ENCODE data around the gene MRPL21.

Gene MRPL21

GRCh38 chr11:68941324-68942094 is 37.9 kb upstream of the MRPL21 start:
- no peak overlapping the region for H3K27ac ChIP-seq (ENCODE audit: low read depth, low read length)
- no peaks in the 10 kb centered on the region for H3K4me1 ChIP-seq (ENCODE audit: control insufficient read depth, low read length)
- H3K9me2 ChIP-seq (replicated peaks; ENCODE audit: control insufficient read depth, low read length): no peaks in the 10 kb centered on the region
- peaks cover 16% of the 10 kb centered on the region for H3K36me3 ChIP-seq (ENCODE audit: control insufficient read depth, low read length)
- H3K27me3 ChIP-seq (ENCODE audit: control insufficient read depth, low read length): no peaks in the 10 kb centered on the region
- H3K79me2 ChIP-seq (ENCODE audit: control insufficient read depth, low read length): no peaks in the 10 kb centered on the region
- no peaks in the 10 kb centered on the region for H4K20me1 ChIP-seq (ENCODE audit: control insufficient read depth, insufficient read depth, low read depth, low read length)
- H3K9me3 ChIP-seq (ENCODE audit: control insufficient read depth, insufficient read depth, low read length): no peaks in the 10 kb centered on the region
- H3F3A ChIP-seq (ENCODE audit: control insufficient read depth, insufficient read depth): no peaks in the 10 kb centered on the region
- H3K4me3 ChIP-seq (ENCODE audit: low read length): no peak overlapping the region
- no peak for TF ChIP-seq EZH2phosphoT487 (IDR thresholded peaks at IDR 0.05; ENCODE audit: borderline replicate concordance, low read length)
- TF ChIP-seq, protein P1, sequence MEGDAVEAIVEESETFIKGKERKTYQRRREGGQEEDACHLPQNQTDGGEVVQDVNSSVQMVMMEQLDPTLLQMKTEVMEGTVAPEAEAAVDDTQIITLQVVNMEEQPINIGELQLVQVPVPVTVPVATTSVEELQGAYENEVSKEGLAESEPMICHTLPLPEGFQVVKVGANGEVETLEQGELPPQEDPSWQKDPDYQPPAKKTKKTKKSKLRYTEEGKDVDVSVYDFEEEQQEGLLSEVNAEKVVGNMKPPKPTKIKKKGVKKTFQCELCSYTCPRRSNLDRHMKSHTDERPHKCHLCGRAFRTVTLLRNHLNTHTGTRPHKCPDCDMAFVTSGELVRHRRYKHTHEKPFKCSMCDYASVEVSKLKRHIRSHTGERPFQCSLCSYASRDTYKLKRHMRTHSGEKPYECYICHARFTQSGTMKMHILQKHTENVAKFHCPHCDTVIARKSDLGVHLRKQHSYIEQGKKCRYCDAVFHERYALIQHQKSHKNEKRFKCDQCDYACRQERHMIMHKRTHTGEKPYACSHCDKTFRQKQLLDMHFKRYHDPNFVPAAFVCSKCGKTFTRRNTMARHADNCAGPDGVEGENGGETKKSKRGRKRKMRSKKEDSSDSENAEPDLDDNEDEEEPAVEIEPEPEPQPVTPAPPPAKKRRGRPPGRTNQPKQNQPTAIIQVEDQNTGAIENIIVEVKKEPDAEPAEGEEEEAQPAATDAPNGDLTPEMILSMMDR (IDR thresholded peaks at IDR 0.05; ENCODE audit: low read depth, low read length, poor library complexity, severe bottlenecking): no peak
- no peak overlapping the region for H3K4me2 ChIP-seq (ENCODE audit: low read length)

- Histone ChIP-seq H3K4me3 (ENCODE audit: low read length) (no peak overlapping the region), H3K27me3 (ENCODE audit: control insufficient read depth, low read length) (no peaks in the 10 kb centered on the region), H3K36me3 (ENCODE audit: control insufficient read depth, low read length) (peaks cover 20% of the 10 kb centered on the region), H3F3A (ENCODE audit: control insufficient read depth, insufficient read depth) (no peaks in the 10 kb centered on the region), H3K9me3 (ENCODE audit: control insufficient read depth, insufficient read depth, low read length) (no peaks in the 10 kb centered on the region), H4K20me1 (ENCODE audit: control insufficient read depth, insufficient read depth, low read depth, low read length) (no peaks in the 10 kb centered on the region), H3K4me2 (ENCODE audit: low read length) (no peak overlapping the region), H3K4me1 (ENCODE audit: control insufficient read depth, low read length) (no peaks in the 10 kb centered on the region), H3K79me2 (ENCODE audit: control insufficient read depth, low read length) (no peaks in the 10 kb centered on the region), H3K9me2 (replicated peaks; ENCODE audit: control insufficient read depth, low read length) (no peaks in the 10 kb centered on the region), H3K27ac (ENCODE audit: low read depth, low read length) (no peak overlapping the region)
- TF ChIP-seq EZH2phosphoT487 (IDR thresholded peaks at IDR 0.05; ENCODE audit: borderline replicate concordance, low read length): no peak
- TF ChIP-seq, protein P1 (IDR thresholded peaks at IDR 0.05; ENCODE audit: low read depth, low read length, poor library complexity, severe bottlenecking): no peak
Measured at GRCh38 chr11:68940651-68941323, 37.2 kb upstream of the MRPL21 start.

DNA sequence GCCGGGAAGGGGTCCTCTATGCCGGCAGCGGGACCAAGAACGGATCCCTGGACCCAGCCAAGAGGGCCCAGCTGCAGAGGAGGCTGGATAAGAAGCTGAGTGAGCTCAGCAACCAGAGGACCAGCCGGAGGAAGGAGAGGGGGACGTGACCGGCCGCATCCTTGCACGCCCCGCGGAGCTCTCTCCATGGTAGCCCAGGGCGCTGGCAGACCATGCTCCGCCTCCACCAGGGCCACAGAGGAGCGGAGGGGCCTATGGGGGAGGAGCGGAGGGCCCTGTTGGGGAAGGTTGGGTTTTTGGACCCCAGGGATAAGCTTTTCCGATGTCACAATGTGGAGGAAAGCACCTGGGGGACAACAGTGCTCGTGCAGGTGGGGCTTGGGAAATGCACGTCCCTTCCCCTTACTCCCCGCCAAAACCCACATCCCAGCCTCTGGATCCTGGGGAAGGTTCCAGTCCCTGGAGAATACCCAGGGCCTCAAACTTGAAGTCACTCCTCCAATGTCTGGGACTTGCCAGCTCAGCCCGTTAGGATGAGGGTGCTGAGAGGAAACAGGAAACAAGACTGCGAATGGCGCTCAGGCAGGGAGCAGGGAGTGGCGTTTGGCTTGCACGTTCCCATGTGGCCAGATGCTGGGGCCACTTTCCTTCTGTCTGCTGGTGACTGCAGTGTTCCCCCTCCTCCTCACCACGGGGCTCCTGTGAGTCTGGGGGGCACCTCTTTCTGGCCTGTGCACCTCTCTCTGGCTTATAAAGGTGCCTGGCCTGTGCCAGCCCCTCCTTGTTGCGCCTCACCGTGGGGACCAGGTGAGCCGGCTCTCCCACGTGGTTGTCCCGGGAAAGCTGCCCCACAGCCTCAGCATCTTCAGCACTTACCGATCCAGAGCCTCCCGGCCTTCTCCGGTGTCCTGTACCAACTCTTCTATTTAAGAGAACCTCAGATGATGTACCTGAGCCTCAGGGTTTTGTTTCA is 36.2 kb upstream of the MRPL21 start:
- Histone ChIP-seq H3K9me3 (ENCODE audit: control insufficient read depth, insufficient read depth, low read length) (no peaks in the 10 kb centered on the region), H3K4me2 (ENCODE audit: low read length) (no peak overlapping the region), H3K27ac (ENCODE audit: low read depth, low read length) (no peak overlapping the region), H3K4me3 (ENCODE audit: low read length) (no peak overlapping the region), H3K79me2 (ENCODE audit: control insufficient read depth, low read length) (no peaks in the 10 kb centered on the region), H3K27me3 (ENCODE audit: control insufficient read depth, low read length) (no peaks in the 10 kb centered on the region), H4K20me1 (ENCODE audit: control insufficient read depth, insufficient read depth, low read depth, low read length) (no peaks in the 10 kb centered on the region), H3K9me2 (replicated peaks; ENCODE audit: control insufficient read depth, low read length) (no peaks in the 10 kb centered on the region), H3F3A (ENCODE audit: control insufficient read depth, insufficient read depth) (no peaks in the 10 kb centered on the region), H3K4me1 (ENCODE audit: control insufficient read depth, low read length) (no peaks in the 10 kb centered on the region), H3K36me3 (ENCODE audit: control insufficient read depth, low read length) (peaks cover 20% of the 10 kb centered on the region)
- TF ChIP-seq EZH2phosphoT487 (IDR thresholded peaks at IDR 0.05; ENCODE audit: borderline replicate concordance, low read length): no peak
- TF ChIP-seq, protein P1 (IDR thresholded peaks at IDR 0.05; ENCODE audit: low read depth, low read length, poor library complexity, severe bottlenecking): no peak

Data from DOHH2 (cell line).